ENCODE results near the gene NOXRED1.

NOXRED1 gene

GRCh38 chr14:77409131-77409533 lies 14.2 kb downstream of the NOXRED1 start:
- Histone ChIP-seq H2AFZ (ENCODE audit: low read depth, low read length, severe bottlenecking) (peak overlapping the region; percentile 88), H3K27me3 (ENCODE audit: low read length) (no peaks in the 10 kb centered on the region)

DNA sequence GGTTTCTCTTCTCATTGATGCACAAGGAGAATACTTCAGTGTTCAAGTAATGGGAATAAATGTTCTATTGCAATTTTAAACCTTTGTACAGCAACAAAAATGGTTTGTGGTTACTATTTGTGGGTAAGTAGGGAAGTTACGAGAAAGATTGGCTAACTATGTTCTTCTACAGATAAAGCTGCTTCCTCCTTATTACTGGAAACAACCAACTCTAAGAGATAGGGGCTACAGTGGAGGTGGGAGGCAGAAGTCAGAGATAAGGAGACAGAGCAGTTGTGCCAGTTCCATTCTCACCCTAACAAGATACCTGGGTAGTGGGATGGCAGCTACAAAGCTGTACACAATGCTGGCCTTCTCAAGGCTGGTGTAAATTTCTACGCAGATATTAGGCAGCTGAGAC lies 16.2 kb downstream of the NOXRED1 start:
- Histone ChIP-seq H2AFZ (ENCODE audit: low read depth, low read length, severe bottlenecking) (no peak overlapping the region), H3K4me2 (ENCODE audit: low read depth, low read length, poor library complexity, severe bottlenecking) (no peak overlapping the region), H4K20me1 (ENCODE audit: low read depth, low read length) (no peaks in the 10 kb centered on the region), H3K9me2 (replicated peaks; ENCODE audit: insufficient read depth, low read length) (no peaks in the 10 kb centered on the region), H3K27ac (ENCODE audit: low read depth, low read length) (no peak overlapping the region), H3F3A (ENCODE audit: insufficient read depth) (no peaks in the 10 kb centered on the region), H3K4me3 (ENCODE audit: insufficient read depth, low read length, poor library complexity, severe bottlenecking) (no peak overlapping the region), H3K79me2 (ENCODE audit: insufficient read depth, low read length) (no peaks in the 10 kb centered on the region), H3K36me3 (ENCODE audit: low read length) (no peaks in the 10 kb centered on the region), H3K9ac (ENCODE audit: low read length) (no peak overlapping the region), H3K27me3 (ENCODE audit: low read length) (no peaks in the 10 kb centered on the region), H3K9me3 (ENCODE audit: insufficient read depth, low read length) (no peaks in the 10 kb centered on the region)
- TF ChIP-seq, protein P1, sequence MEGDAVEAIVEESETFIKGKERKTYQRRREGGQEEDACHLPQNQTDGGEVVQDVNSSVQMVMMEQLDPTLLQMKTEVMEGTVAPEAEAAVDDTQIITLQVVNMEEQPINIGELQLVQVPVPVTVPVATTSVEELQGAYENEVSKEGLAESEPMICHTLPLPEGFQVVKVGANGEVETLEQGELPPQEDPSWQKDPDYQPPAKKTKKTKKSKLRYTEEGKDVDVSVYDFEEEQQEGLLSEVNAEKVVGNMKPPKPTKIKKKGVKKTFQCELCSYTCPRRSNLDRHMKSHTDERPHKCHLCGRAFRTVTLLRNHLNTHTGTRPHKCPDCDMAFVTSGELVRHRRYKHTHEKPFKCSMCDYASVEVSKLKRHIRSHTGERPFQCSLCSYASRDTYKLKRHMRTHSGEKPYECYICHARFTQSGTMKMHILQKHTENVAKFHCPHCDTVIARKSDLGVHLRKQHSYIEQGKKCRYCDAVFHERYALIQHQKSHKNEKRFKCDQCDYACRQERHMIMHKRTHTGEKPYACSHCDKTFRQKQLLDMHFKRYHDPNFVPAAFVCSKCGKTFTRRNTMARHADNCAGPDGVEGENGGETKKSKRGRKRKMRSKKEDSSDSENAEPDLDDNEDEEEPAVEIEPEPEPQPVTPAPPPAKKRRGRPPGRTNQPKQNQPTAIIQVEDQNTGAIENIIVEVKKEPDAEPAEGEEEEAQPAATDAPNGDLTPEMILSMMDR (IDR thresholded peaks at IDR 0.05; ENCODE audit: insufficient read depth, low read length, poor library complexity, severe bottlenecking) = no peak
- TF ChIP-seq EZH2phosphoT487 (conservative IDR thresholded peaks at IDR 0.05; ENCODE audit: low read length) = no peak

More at GRCh38 chr14:77409131-77409533, 14.2 kb downstream of the NOXRED1 start:
- Histone ChIP-seq H3K9ac (ENCODE audit: low read length) (no peak overlapping the region), H3F3A (ENCODE audit: insufficient read depth) (no peaks in the 10 kb centered on the region), H3K79me2 (ENCODE audit: insufficient read depth, low read length) (no peaks in the 10 kb centered on the region), H3K27ac (ENCODE audit: low read depth, low read length) (no peak overlapping the region), H3K9me2 (replicated peaks; ENCODE audit: insufficient read depth, low read length) (no peaks in the 10 kb centered on the region), H3K36me3 (ENCODE audit: low read length) (no peaks in the 10 kb centered on the region), H3K4me2 (ENCODE audit: low read depth, low read length, poor library complexity, severe bottlenecking) (no peak overlapping the region), H4K20me1 (ENCODE audit: low read depth, low read length) (no peaks in the 10 kb centered on the region), H3K9me3 (ENCODE audit: insufficient read depth, low read length) (no peaks in the 10 kb centered on the region), H3K4me3 (ENCODE audit: insufficient read depth, low read length, poor library complexity, severe bottlenecking) (no peak overlapping the region)
- TF ChIP-seq, protein P1 (IDR thresholded peaks at IDR 0.05; ENCODE audit: insufficient read depth, low read length, poor library complexity, severe bottlenecking) = no peak

- H4K20me1 ChIP-seq (ENCODE audit: low read depth, low read length) = no peaks in the 10 kb centered on the region
- H3K4me3 ChIP-seq (ENCODE audit: insufficient read depth, low read length, poor library complexity, severe bottlenecking) = no peak overlapping the region
- H3K27me3 ChIP-seq (ENCODE audit: low read length) = no peaks in the 10 kb centered on the region
- H3K27ac ChIP-seq (ENCODE audit: low read depth, low read length) = no peak overlapping the region
- H3F3A ChIP-seq (ENCODE audit: insufficient read depth) = no peaks in the 10 kb centered on the region
- H3K9me3 ChIP-seq (ENCODE audit: insufficient read depth, low read length) = no peaks in the 10 kb centered on the region
- H3K36me3 ChIP-seq (ENCODE audit: low read length) = no peaks in the 10 kb centered on the region
- no peak overlapping the region for H3K4me2 ChIP-seq (ENCODE audit: low read depth, low read length, poor library complexity, severe bottlenecking)
- H3K9ac ChIP-seq (ENCODE audit: low read length) = no peak overlapping the region
- no peaks in the 10 kb centered on the region for H3K79me2 ChIP-seq (ENCODE audit: insufficient read depth, low read length)
- TF ChIP-seq, protein P1 (IDR thresholded peaks at IDR 0.05; ENCODE audit: insufficient read depth, low read length, poor library complexity, severe bottlenecking) = no peak
- no peak for TF ChIP-seq EZH2phosphoT487 (conservative IDR thresholded peaks at IDR 0.05; ENCODE audit: low read length)
- H2AFZ ChIP-seq (ENCODE audit: low read depth, low read length, severe bottlenecking) = no peak overlapping the region
- no peaks in the 10 kb centered on the region for H3K9me2 ChIP-seq (replicated peaks; ENCODE audit: insufficient read depth, low read length)
Measured at GRCh38 chr14:77406718-77407117, 16.6 kb downstream of the NOXRED1 start.

All from SU-DHL-6 (cell line).